Fibroblast of lung (primary cell): Measurements from ENCODE around the gene APLF. TPM values are rescaled to one million over a fixed set of nuclear protein-coding genes. Genes with fewer than 3 reads are reported as not detected.

Source experiments
- DNase-seq, 2 donors: peaks; one replicate each; pipeline versions ENCODE4 v3.0.0 to v3.0.0-alpha.2; 2010; ENCODE audit warnings: low read depth in 2 of 2
- H2AFZ ChIP-seq: 2 replicates; pipeline ENCODE4 v1.5.1; 2012; ENCODE audit warnings: low read length, control low read depth, inconsistent platforms
- H3K27ac ChIP-seq: 2 replicates; pipeline ENCODE4 v1.5.1; 2011; ENCODE audit warnings: low read length, control low read depth; ENCODE audit not compliant: insufficient read depth
- H3K27me3 ChIP-seq: 2 replicates; pipeline ENCODE4 v1.5.1; 2011; ENCODE audit warnings: mild to moderate bottlenecking, low read length; ENCODE audit not compliant: control insufficient read depth, insufficient read depth
- H3K36me3 ChIP-seq: 2 replicates; pipeline ENCODE4 v1.5.1; 2011; ENCODE audit warnings: low read length; ENCODE audit not compliant: control insufficient read depth, insufficient read depth
- H3K4me1 ChIP-seq: 2 replicates; pipeline ENCODE4 v1.5.1; 2011; ENCODE audit warnings: low read length; ENCODE audit not compliant: control insufficient read depth, insufficient read depth; ENCODE audit errors: extremely low read depth
- H3K4me2 ChIP-seq: 2 replicates; pipeline ENCODE4 v1.5.1; 2011; ENCODE audit warnings: low read length, control low read depth; ENCODE audit not compliant: insufficient read depth; ENCODE audit errors: extremely low read depth
- H3K4me3 ChIP-seq, 4 experiments: fragments of 200-600 bp in 1 of 4; sonication (generic) in 1 of 4; replicated peaks in 1 of 4; 2 replicates each; pipeline ENCODE4 v1.5.1; 2011 to 2016; ENCODE audit warnings: low read length in 4 of 4, low read depth in 3 of 4, mild to moderate bottlenecking in 3 of 4, control low read depth in 2 of 4, inconsistent platforms in 1 of 4, mixed read lengths in 1 of 4; ENCODE audit not compliant: insufficient read depth in 1 of 4; ENCODE audit errors: control extremely low read depth in 1 of 4
- H3K79me2 ChIP-seq: 2 replicates; pipeline ENCODE4 v1.5.1; 2012; ENCODE audit warnings: mild to moderate bottlenecking, low read length, inconsistent platforms; ENCODE audit not compliant: control insufficient read depth, insufficient read depth
- H3K9ac ChIP-seq: 2 replicates; pipeline ENCODE4 v1.5.1; 2011; ENCODE audit warnings: mild to moderate bottlenecking, low read length, control low read depth; ENCODE audit not compliant: insufficient read depth
- H3K9me3 ChIP-seq: 2 replicates; pipeline ENCODE4 v1.5.1; 2012; ENCODE audit warnings: low read depth, low read length; ENCODE audit not compliant: control insufficient read depth, insufficient read depth
- H4K20me1 ChIP-seq: 2 replicates; pipeline ENCODE4 v1.5.1; 2011; ENCODE audit warnings: low read length; ENCODE audit not compliant: control insufficient read depth, insufficient read depth; ENCODE audit errors: extremely low read depth
- EZH2 ChIP-seq: IDR thresholded peaks from 2 replicates; pipeline ENCODE4 v1.5.1; 2012; ENCODE audit warnings: low read length, control low read depth, mild to moderate bottlenecking; ENCODE audit errors: missing control alignments
- polyA plus RNA-seq, 2 donors: library from polyadenylated mRNA; depleted of rRNA in 1 of 2; stranded (reverse) in 1 of 2; unstranded in 1 of 2; fragments of >200 nt; gene quantifications; 2 replicates each; pipeline ENCODE4 v1.2.1, GENCODE V29; 2011 to 2012; ENCODE audit warnings: missing spikeins in 1 of 2
- total RNA-seq: library from RNA; depleted of rRNA; stranded (reverse); fragments of >200 nt; gene quantifications from 2 replicates; pipeline ENCODE4 v1.2.1, GENCODE V29; 2014
- TF ChIP-seq, protein P1 (sequence below), 2 donors: IDR thresholded peaks in 1 of 2; conservative IDR thresholded peaks in 1 of 2; 1 replicate in 1 of 2; 2 replicates in 1 of 2; pipeline ENCODE4 v1.5.1; 2011 to 2012; ENCODE audit warnings: low read length in 2 of 2, control low read depth in 1 of 2, inconsistent platforms in 1 of 2, low read depth in 1 of 2, mild to moderate bottlenecking in 1 of 2

The APLF gene
- total and polyA plus RNA-seq, 2 donors (not counting 1 experiment from before 2014, with no cell fraction given) = 1.6 to 9.4 TPM

DNA sequence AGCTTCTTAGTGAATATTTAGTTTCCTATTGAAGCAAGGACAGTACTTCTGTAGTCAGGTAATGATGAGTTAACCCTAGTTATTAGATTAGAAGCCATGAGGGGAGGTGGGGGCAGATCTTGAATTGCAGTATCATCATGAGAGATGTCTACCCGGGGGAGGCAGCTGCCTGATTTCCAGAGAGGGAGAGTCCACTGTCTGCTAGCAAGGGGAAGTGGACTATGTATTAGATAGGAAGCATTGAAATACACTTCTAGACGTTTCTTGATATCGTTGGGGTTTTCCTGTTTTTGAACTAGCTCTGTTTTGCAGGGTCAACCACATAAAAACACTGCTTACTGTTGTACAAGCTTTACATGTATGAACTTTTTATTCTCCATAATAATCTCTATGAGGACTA lies 38.8 kb downstream of the APLF start:
- TF ChIP-seq EZH2 = no peak
- TF ChIP-seq, protein P1, sequence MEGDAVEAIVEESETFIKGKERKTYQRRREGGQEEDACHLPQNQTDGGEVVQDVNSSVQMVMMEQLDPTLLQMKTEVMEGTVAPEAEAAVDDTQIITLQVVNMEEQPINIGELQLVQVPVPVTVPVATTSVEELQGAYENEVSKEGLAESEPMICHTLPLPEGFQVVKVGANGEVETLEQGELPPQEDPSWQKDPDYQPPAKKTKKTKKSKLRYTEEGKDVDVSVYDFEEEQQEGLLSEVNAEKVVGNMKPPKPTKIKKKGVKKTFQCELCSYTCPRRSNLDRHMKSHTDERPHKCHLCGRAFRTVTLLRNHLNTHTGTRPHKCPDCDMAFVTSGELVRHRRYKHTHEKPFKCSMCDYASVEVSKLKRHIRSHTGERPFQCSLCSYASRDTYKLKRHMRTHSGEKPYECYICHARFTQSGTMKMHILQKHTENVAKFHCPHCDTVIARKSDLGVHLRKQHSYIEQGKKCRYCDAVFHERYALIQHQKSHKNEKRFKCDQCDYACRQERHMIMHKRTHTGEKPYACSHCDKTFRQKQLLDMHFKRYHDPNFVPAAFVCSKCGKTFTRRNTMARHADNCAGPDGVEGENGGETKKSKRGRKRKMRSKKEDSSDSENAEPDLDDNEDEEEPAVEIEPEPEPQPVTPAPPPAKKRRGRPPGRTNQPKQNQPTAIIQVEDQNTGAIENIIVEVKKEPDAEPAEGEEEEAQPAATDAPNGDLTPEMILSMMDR (conservative IDR thresholded peaks at IDR 0.05 in 1 of 2, IDR thresholded peaks at IDR 0.05 in 1 of 2; ENCODE audit: low read depth in 1 of 2, low read length in 2 of 2) = no peak
- H3K79me2 ChIP-seq = no peaks in the 10 kb centered on the region
- no peak for DNase-seq
- H2AFZ ChIP-seq = no peak overlapping the region
- no peak overlapping the region for H3K9ac ChIP-seq
- H3K4me3 ChIP-seq = no peak overlapping the region
- no peak overlapping the region for H3K4me2 ChIP-seq
- no peaks in the 10 kb centered on the region for H3K4me1 ChIP-seq
- H3K27ac ChIP-seq = no peak overlapping the region
- H4K20me1 ChIP-seq = no peaks in the 10 kb centered on the region
- H3K27me3 ChIP-seq = no peaks in the 10 kb centered on the region
- no peaks in the 10 kb centered on the region for H3K36me3 ChIP-seq
- no peaks in the 10 kb centered on the region for H3K9me3 ChIP-seq

- TF ChIP-seq, protein P1 (conservative IDR thresholded peaks at IDR 0.05 in 1 of 2, IDR thresholded peaks at IDR 0.05 in 1 of 2; ENCODE audit: low read depth in 1 of 2, low read length in 2 of 2) = no peak
- no peak for TF ChIP-seq EZH2
- no peak overlapping the region for H3K9ac ChIP-seq
- H3K79me2 ChIP-seq = no peaks in the 10 kb centered on the region
- no peaks in the 10 kb centered on the region for H3K4me1 ChIP-seq
- H3K9me3 ChIP-seq = no peaks in the 10 kb centered on the region
- DNase-seq = no peak
- H3K4me3 ChIP-seq = no peak overlapping the region
- H3K27ac ChIP-seq = no peak overlapping the region
- no peaks in the 10 kb centered on the region for H3K27me3 ChIP-seq
- H4K20me1 ChIP-seq = no peaks in the 10 kb centered on the region
- H3K4me2 ChIP-seq = no peak overlapping the region
- no peaks in the 10 kb centered on the region for H3K36me3 ChIP-seq
- no peak overlapping the region for H2AFZ ChIP-seq
Observed at GRCh38 chr2:68512326-68512725, 44.9 kb downstream of the APLF start.

GRCh38 chr2:68512966-68513365 lies 45.6 kb downstream of the APLF start:
- no peaks in the 10 kb centered on the region for H3K27me3 ChIP-seq
- H3K4me3 ChIP-seq = no peak overlapping the region
- TF ChIP-seq EZH2 = no peak
- TF ChIP-seq, protein P1 (conservative IDR thresholded peaks at IDR 0.05 in 1 of 2, IDR thresholded peaks at IDR 0.05 in 1 of 2; ENCODE audit: low read depth in 1 of 2, low read length in 2 of 2) = no peak
- no peaks in the 10 kb centered on the region for H3K79me2 ChIP-seq
- H3K36me3 ChIP-seq = no peaks in the 10 kb centered on the region
- no peak overlapping the region for H3K4me2 ChIP-seq
- no peaks in the 10 kb centered on the region for H3K4me1 ChIP-seq
- H3K9ac ChIP-seq = no peak overlapping the region
- H2AFZ ChIP-seq = no peak overlapping the region
- no peak overlapping the region for H3K27ac ChIP-seq
- H4K20me1 ChIP-seq = no peaks in the 10 kb centered on the region
- no peak for DNase-seq
- H3K9me3 ChIP-seq = no peaks in the 10 kb centered on the region
